Measurements from ENCODE around the gene SCAF4. TPM values are rescaled to one million over a fixed set of nuclear protein-coding genes. Genes with fewer than 3 reads are reported as not detected.

The SCAF4 gene
- total RNA-seq, 2 donors from 2014 or later = 12.6 to 29.5 TPM

DNA sequence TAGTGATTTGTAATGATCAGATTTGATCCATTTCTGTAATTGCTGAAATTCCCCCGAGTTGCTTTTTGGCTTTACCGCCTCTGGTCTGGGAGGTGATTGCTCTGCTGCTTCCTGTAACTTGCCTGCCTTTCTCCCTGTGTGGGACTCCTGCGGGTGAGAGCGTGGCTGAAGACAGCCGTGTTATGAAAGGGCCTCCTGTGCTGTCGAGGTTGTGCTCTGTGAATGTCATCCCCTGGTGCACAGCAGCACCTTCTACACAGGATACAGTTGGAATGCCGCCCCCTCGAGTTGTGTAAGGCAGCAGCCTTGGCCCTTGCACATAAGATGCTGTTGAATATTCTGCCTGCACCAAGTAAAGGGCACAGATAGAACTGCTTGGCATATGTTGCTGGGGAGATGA is 66.5 kb downstream of the SCAF4 start:
- 63% methylated on average over 8 of the region's 8 CpGs for WGBS
- no peaks in the 10 kb centered on the region for H3K36me3 ChIP-seq
- intact Hi-C loops (cut with DNase I) = no loop called here

DNA sequence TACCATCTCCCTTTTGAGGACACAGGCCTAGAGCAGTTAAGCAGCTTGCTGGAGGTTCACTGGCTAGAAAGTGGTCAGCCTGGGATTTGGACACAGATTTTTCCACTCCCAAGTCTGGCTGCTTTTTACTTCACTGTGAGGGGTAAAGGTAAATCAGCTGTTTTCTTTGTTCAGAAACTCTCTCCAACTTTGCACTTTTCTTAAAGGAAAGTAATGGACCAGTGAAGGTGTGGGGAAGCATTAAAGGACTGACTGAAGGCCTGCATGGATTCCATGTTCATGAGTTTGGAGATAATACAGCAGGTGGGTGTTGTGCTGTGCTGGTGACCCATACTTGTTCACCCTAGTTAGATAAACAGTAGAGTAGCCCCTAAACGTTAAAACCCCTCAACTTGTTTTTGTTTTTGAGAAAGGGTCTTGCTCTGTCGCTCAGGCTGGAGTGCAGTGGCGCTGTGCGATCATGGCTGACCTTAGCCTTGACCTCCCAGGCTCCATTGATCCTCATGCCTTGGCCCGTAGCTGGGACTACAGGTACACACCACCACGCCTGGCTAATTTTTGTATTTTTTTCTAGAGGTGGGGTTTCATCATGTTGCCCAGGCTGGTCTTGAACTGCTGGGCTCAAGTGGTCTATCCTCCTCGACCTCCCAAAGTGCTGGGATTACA is 68.2 kb downstream of the SCAF4 start:
- 91% methylated on average over 7 of the region's 7 CpGs for WGBS
- H3K27ac ChIP-seq = no peak overlapping the region
- no peaks in the 10 kb centered on the region for H3K4me1 ChIP-seq (replicated peaks)
- H3K4me3 ChIP-seq = no peak overlapping the region
- no peaks in the 10 kb centered on the region for H3K27me3 ChIP-seq (replicated peaks; ENCODE audit: insufficient read depth)
- no peaks in the 10 kb centered on the region for H3K36me3 ChIP-seq
- DNase-seq (ENCODE audit: low spot score) = no peak
- intact Hi-C loops (cut with DNase I) = no loop called here
- TF ChIP-seq, protein P1, sequence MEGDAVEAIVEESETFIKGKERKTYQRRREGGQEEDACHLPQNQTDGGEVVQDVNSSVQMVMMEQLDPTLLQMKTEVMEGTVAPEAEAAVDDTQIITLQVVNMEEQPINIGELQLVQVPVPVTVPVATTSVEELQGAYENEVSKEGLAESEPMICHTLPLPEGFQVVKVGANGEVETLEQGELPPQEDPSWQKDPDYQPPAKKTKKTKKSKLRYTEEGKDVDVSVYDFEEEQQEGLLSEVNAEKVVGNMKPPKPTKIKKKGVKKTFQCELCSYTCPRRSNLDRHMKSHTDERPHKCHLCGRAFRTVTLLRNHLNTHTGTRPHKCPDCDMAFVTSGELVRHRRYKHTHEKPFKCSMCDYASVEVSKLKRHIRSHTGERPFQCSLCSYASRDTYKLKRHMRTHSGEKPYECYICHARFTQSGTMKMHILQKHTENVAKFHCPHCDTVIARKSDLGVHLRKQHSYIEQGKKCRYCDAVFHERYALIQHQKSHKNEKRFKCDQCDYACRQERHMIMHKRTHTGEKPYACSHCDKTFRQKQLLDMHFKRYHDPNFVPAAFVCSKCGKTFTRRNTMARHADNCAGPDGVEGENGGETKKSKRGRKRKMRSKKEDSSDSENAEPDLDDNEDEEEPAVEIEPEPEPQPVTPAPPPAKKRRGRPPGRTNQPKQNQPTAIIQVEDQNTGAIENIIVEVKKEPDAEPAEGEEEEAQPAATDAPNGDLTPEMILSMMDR (IDR thresholded peaks at IDR 0.05) = no peak
- H3K9me3 ChIP-seq = no peaks in the 10 kb centered on the region

More for the DNA sequence above, 66.5 kb downstream of the SCAF4 start:
- no peak for TF ChIP-seq POLR2A (IDR thresholded peaks at IDR 0.05)
- Histone ChIP-seq H3K27me3 (replicated peaks; ENCODE audit: insufficient read depth) (no peaks in the 10 kb centered on the region), H3K27ac (no peak overlapping the region), H3K4me1 (replicated peaks) (no peaks in the 10 kb centered on the region), H3K4me3 (no peak overlapping the region), H3K9me3 (no peaks in the 10 kb centered on the region)
- no peak for DNase-seq (ENCODE audit: low spot score)

- TF ChIP-seq POLR2A (IDR thresholded peaks at IDR 0.05) (no peak), POLR2AphosphoS5 (IDR thresholded peaks at IDR 0.05) (no peak)
- TF ChIP-seq, protein P1 (IDR thresholded peaks at IDR 0.05) = no peak
- intact Hi-C loops (cut with DNase I) = loop anchor here (2.0 kb wide), 1 partner anchor 70 kb away; no protein-coding TSS in a partner anchor
- Histone ChIP-seq H3K36me3 (no peaks in the 10 kb centered on the region), H3K27ac (peak overlapping the region; percentile 82 to 87), H3K4me3 (peak overlapping the region; percentile 88 to 95), H3K4me1 (replicated peaks) (no peaks in the 10 kb centered on the region), H3K27me3 (replicated peaks; ENCODE audit: insufficient read depth) (no peaks in the 10 kb centered on the region), H3K9me3 (no peaks in the 10 kb centered on the region)
- DNase-seq (ENCODE audit: low spot score) = no peak
- 18% methylated on average over 8 of the region's 8 CpGs for WGBS
Observed at GRCh38 chr21:31660591-31660990, 71.3 kb downstream of the SCAF4 start.

DNA sequence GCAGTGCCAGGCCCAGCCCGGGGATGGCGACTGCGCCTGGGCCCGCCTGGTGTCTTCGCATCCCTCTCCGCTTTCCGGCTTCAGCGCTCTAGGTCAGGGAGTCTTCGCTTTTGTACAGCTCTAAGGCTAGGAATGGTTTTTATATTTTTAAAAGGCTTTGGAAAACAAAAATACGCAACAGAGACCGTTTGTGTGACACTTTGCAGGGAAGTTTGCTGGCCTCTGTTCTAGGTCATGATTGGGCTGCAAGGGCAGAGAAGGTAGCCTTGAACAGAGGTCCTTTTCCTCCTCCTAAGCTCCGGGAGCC is 71.7 kb downstream of the SCAF4 start:
- 2% methylated on average over 12 of the region's 12 CpGs for WGBS
- DNase-seq (ENCODE audit: low spot score) = no peak
- TF ChIP-seq POLR2AphosphoS5 (IDR thresholded peaks at IDR 0.05) (no peak), POLR2A (IDR thresholded peaks at IDR 0.05) (no peak)
- TF ChIP-seq, protein P1 (IDR thresholded peaks at IDR 0.05) = no peak

DNA sequence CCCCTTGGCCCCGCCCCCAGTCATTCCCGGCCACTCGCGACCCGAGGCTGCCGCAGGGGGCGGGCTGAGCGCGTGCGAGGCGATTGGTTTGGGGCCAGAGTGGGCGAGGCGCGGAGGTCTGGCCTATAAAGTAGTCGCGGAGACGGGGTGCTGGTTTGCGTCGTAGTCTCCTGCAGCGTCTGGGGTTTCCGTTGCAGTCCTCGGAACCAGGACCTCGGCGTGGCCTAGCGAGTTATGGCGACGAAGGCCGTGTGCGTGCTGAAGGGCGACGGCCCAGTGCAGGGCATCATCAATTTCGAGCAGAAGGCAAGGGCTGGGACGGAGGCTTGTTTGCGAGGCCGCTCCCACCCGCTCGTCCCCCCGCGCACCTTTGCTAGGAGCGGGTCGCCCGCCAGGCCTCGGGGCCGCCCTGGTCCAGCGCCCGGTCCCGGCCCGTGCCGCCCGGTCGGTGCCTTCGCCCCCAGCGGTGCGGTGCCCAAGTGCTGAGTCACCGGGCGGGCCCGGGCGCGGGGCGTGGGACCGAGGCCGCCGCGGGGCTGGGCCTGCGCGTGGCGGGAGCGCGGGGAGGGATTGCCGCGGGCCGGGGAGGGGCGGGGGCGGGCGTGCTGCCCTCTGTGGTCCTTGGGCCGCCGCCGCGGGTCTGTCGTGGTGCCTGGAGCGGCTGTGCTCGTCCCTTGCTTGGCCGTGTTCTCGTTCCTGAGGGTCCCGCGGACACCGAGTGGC is 72.2 kb downstream of the SCAF4 start, which contains the start of gene SOD1:
SOD1 (plus strand) TSS at position 158 of the 723 bp plus-strand sequence; CDS start at position 235, 77 bp downstream.
- Histone ChIP-seq H3K4me3 (peak within 1 kb of the TSS; percentile 88 to 95), H3K27ac (peak within 1 kb of the TSS; percentile 82 to 87), H3K36me3 (no peaks in the 10 kb centered on the region), H3K27me3 (replicated peaks; ENCODE audit: insufficient read depth) (no peaks in the 10 kb centered on the region), H3K9me3 (no peaks in the 10 kb centered on the region), H3K4me1 (replicated peaks) (no peaks in the 10 kb centered on the region)
- peak; percentile 94 for DNase-seq (ENCODE audit: low spot score)
- 0% methylated on average over 34 of the region's 87 CpGs for WGBS
- intact Hi-C loops (cut with DNase I) = loop anchor here (2.0 kb wide), 1 partner anchor 71 kb away; no protein-coding TSS in a partner anchor
- TF ChIP-seq POLR2AphosphoS5 (IDR thresholded peaks at IDR 0.05) (peak; percentile 91), POLR2A (IDR thresholded peaks at IDR 0.05) (peak; percentile 84)
- TF ChIP-seq, protein P1 (IDR thresholded peaks at IDR 0.05) = peak in 3 of 4 experiments; percentile 16 to 72 (median 52)

More for the DNA sequence above, 71.7 kb downstream of the SCAF4 start:
- no peaks in the 10 kb centered on the region for H3K27me3 ChIP-seq (replicated peaks; ENCODE audit: insufficient read depth)
- peak overlapping the region; percentile 88 to 95 for H3K4me3 ChIP-seq
- H3K27ac ChIP-seq = peak overlapping the region; percentile 82 to 87
- no peaks in the 10 kb centered on the region for H3K9me3 ChIP-seq
- no peaks in the 10 kb centered on the region for H3K4me1 ChIP-seq (replicated peaks)
- intact Hi-C loops (cut with DNase I) = loop anchor here (2.0 kb wide), 1 partner anchor 71 kb away; no protein-coding TSS in a partner anchor
- H3K36me3 ChIP-seq = no peaks in the 10 kb centered on the region

Data from prostate gland (tissue), 2 donors.